ENCODE measurements around the gene SPA17. TPM values are rescaled to one million over a fixed set of nuclear protein-coding genes. Genes with fewer than 3 reads are reported as not detected.
A peak's percentile ranks its signal among the peaks of the same experiment; 100 is the strongest.

Gene SPA17
- total RNA-seq, 2 experiments from 2014 or later = 3.4 to 4.7 TPM

GRCh38 chr11:124648610-124649009 lies 25.1 kb upstream of the SPA17 start:
- no peaks in the 10 kb centered on the region for H3K4me1 Mint-ChIP-seq
- H3K9me3 Mint-ChIP-seq = no peaks in the 10 kb centered on the region
- no peaks in the 10 kb centered on the region for H3K27me3 Mint-ChIP-seq
- peaks cover 5% of the 10 kb centered on the region for H3K36me3 Mint-ChIP-seq
- H3K27ac Mint-ChIP-seq = no peak overlapping the region
- H3K4me3 Mint-ChIP-seq = no peak overlapping the region
- no peak for DNase-seq

- no peak for DNase-seq
- no peak overlapping the region for H3K4me3 Mint-ChIP-seq
- peaks cover 7% of the 10 kb centered on the region for H3K36me3 Mint-ChIP-seq
- no peak overlapping the region for H3K27ac Mint-ChIP-seq
- H3K4me1 Mint-ChIP-seq = no peaks in the 10 kb centered on the region
- no peaks in the 10 kb centered on the region for H3K27me3 Mint-ChIP-seq
- H3K9me3 Mint-ChIP-seq = no peaks in the 10 kb centered on the region
Measured at GRCh38 chr11:124656774-124657630, 16.7 kb upstream of the SPA17 start.

GRCh38 chr11:124657904-124658303 lies 15.8 kb upstream of the SPA17 start:
- Mint-ChIP-seq H3K27ac (no peak overlapping the region), H3K9me3 (no peaks in the 10 kb centered on the region), H3K4me1 (no peaks in the 10 kb centered on the region), H3K4me3 (no peak overlapping the region), H3K36me3 (peaks cover 4% of the 10 kb centered on the region), H3K27me3 (no peaks in the 10 kb centered on the region)
- DNase-seq = no peak

- Mint-ChIP-seq H3K9me3 (no peaks in the 10 kb centered on the region), H3K27me3 (no peaks in the 10 kb centered on the region), H3K36me3 (peaks cover 2% of the 10 kb centered on the region), H3K4me3 (no peak overlapping the region), H3K27ac (no peak overlapping the region), H3K4me1 (no peaks in the 10 kb centered on the region)
- no peak for DNase-seq
Measured at GRCh38 chr11:124658501-124658900, 15.2 kb upstream of the SPA17 start.

GRCh38 chr11:124658986-124659385 lies 14.7 kb upstream of the SPA17 start:
- no peaks in the 10 kb centered on the region for H3K4me1 Mint-ChIP-seq
- H3K27ac Mint-ChIP-seq = no peak overlapping the region
- H3K4me3 Mint-ChIP-seq = no peak overlapping the region
- DNase-seq = no peak
- H3K27me3 Mint-ChIP-seq = no peaks in the 10 kb centered on the region
- H3K36me3 Mint-ChIP-seq = peaks cover 2% of the 10 kb centered on the region
- no peaks in the 10 kb centered on the region for H3K9me3 Mint-ChIP-seq

- Mint-ChIP-seq H3K9me3 (no peaks in the 10 kb centered on the region), H3K27me3 (no peaks in the 10 kb centered on the region), H3K36me3 (peaks cover 2% of the 10 kb centered on the region), H3K4me3 (no peak overlapping the region), H3K4me1 (no peaks in the 10 kb centered on the region), H3K27ac (no peak overlapping the region)
- no peak for DNase-seq
Measured at GRCh38 chr11:124661553-124661952, 12.2 kb upstream of the SPA17 start.

- Mint-ChIP-seq H3K27ac (no peak overlapping the region), H3K27me3 (no peaks in the 10 kb centered on the region), H3K36me3 (peaks cover 2% of the 10 kb centered on the region), H3K4me1 (no peaks in the 10 kb centered on the region), H3K4me3 (no peak overlapping the region), H3K9me3 (no peaks in the 10 kb centered on the region)
- no peak for DNase-seq
Measured at GRCh38 chr11:124662106-124662505, 11.6 kb upstream of the SPA17 start.

GRCh38 chr11:124663861-124664260 lies 9.8 kb upstream of the SPA17 start:
- peaks cover 2% of the 10 kb centered on the region for H3K36me3 Mint-ChIP-seq
- no peak for DNase-seq
- no peak overlapping the region for H3K4me3 Mint-ChIP-seq
- H3K9me3 Mint-ChIP-seq = no peaks in the 10 kb centered on the region
- no peaks in the 10 kb centered on the region for H3K4me1 Mint-ChIP-seq
- no peak overlapping the region for H3K27ac Mint-ChIP-seq
- H3K27me3 Mint-ChIP-seq = no peaks in the 10 kb centered on the region

- Mint-ChIP-seq H3K36me3 (peaks cover 6% of the 10 kb centered on the region), H3K4me3 (no peak overlapping the region), H3K4me1 (peaks cover 8% of the 10 kb centered on the region), H3K27ac (no peak overlapping the region), H3K9me3 (peaks cover 4% of the 10 kb centered on the region), H3K27me3 (no peaks in the 10 kb centered on the region)
- DNase-seq = no peak
Measured at GRCh38 chr11:124667601-124668000, 6.1 kb upstream of the SPA17 start.

- Mint-ChIP-seq H3K27me3 (no peaks in the 10 kb centered on the region), H3K27ac (no peak overlapping the region), H3K4me1 (peaks cover 14% of the 10 kb centered on the region), H3K9me3 (peaks cover 4% of the 10 kb centered on the region), H3K36me3 (peaks cover 6% of the 10 kb centered on the region), H3K4me3 (no peak overlapping the region)
- DNase-seq = peak; percentile 23
Measured at GRCh38 chr11:124669193-124669592, 4.5 kb upstream of the SPA17 start.

- Mint-ChIP-seq H3K27me3 (no peaks in the 10 kb centered on the region), H3K9me3 (peaks cover 4% of the 10 kb centered on the region), H3K36me3 (peaks cover 6% of the 10 kb centered on the region), H3K27ac (peak overlapping the region; percentile 59), H3K4me1 (peaks cover 20% of the 10 kb centered on the region), H3K4me3 (peak overlapping the region; percentile 22)
- DNase-seq = peak; percentile 28
Measured at GRCh38 chr11:124670732-124671131, 3.0 kb upstream of the SPA17 start.

GRCh38 chr11:124672536-124673215 lies 1.0 kb upstream of the SPA17 start:
- H3K4me3 Mint-ChIP-seq = peak overlapping the region; percentile 92
- H3K27me3 Mint-ChIP-seq = no peaks in the 10 kb centered on the region
- H3K27ac Mint-ChIP-seq = peak overlapping the region; percentile 90
- DNase-seq = no peak
- peaks cover 4% of the 10 kb centered on the region for H3K9me3 Mint-ChIP-seq
- H3K36me3 Mint-ChIP-seq = peaks cover 6% of the 10 kb centered on the region
- H3K4me1 Mint-ChIP-seq = peaks cover 21% of the 10 kb centered on the region

GRCh38 chr11:124674168-124674517 lies 439 bp downstream of the SPA17 start:
- peaks cover 4% of the 10 kb centered on the region for H3K9me3 Mint-ChIP-seq
- H3K4me3 Mint-ChIP-seq = peak overlapping the region; percentile 92
- no peak for DNase-seq
- H3K36me3 Mint-ChIP-seq = peaks cover 6% of the 10 kb centered on the region
- H3K27me3 Mint-ChIP-seq = no peaks in the 10 kb centered on the region
- peaks cover 21% of the 10 kb centered on the region for H3K4me1 Mint-ChIP-seq
- peak overlapping the region; percentile 90 for H3K27ac Mint-ChIP-seq

GRCh38 chr11:124674571-124674970 lies 867 bp downstream of the SPA17 start:
- H3K9me3 Mint-ChIP-seq = peaks cover 4% of the 10 kb centered on the region
- DNase-seq = no peak
- H3K4me1 Mint-ChIP-seq = peaks cover 21% of the 10 kb centered on the region
- no peaks in the 10 kb centered on the region for H3K27me3 Mint-ChIP-seq
- H3K27ac Mint-ChIP-seq = peak overlapping the region; percentile 90
- H3K36me3 Mint-ChIP-seq = peaks cover 6% of the 10 kb centered on the region
- H3K4me3 Mint-ChIP-seq = peak overlapping the region; percentile 92

- Mint-ChIP-seq H3K36me3 (peaks cover 5% of the 10 kb centered on the region), H3K4me3 (no peak overlapping the region), H3K27me3 (no peaks in the 10 kb centered on the region), H3K4me1 (peaks cover 20% of the 10 kb centered on the region), H3K27ac (no peak overlapping the region), H3K9me3 (peaks cover 1% of the 10 kb centered on the region)
- no peak for DNase-seq
Measured at GRCh38 chr11:124676386-124676785, 2.7 kb downstream of the SPA17 start.

GRCh38 chr11:124678416-124678815 lies 4.7 kb downstream of the SPA17 start:
- no peaks in the 10 kb centered on the region for H3K27me3 Mint-ChIP-seq
- DNase-seq = no peak
- peaks cover 7% of the 10 kb centered on the region for H3K4me1 Mint-ChIP-seq
- H3K36me3 Mint-ChIP-seq = peaks cover 8% of the 10 kb centered on the region
- peaks cover 9% of the 10 kb centered on the region for H3K9me3 Mint-ChIP-seq
- no peak overlapping the region for H3K4me3 Mint-ChIP-seq
- no peak overlapping the region for H3K27ac Mint-ChIP-seq
